Astrocyte of the cerebellum (primary cell): Measurements from ENCODE around the gene MYH11.

Experiments
- DNase-seq: peaks from one replicate; pipeline ENCODE4 v3.0.0-alpha.2; 2011; ENCODE audit warnings: low read depth
- H3K4me3 ChIP-seq: 2 replicates; pipeline ENCODE4 v1.5.1; 2011; ENCODE audit warnings: mild to moderate bottlenecking, low read depth, low read length, moderate library complexity
- in situ Hi-C: cut with HindIII; loops from 2 replicates; pipeline ENCODE4 v1.10.0; 2017; ENCODE audit warnings: low sequenced_read_pairs
- TF ChIP-seq, protein P1 (sequence below): IDR thresholded peaks from 2 replicates; pipeline ENCODE4 v1.5.1; 2012; ENCODE audit warnings: low read length, low read depth, moderate library complexity, mild to moderate bottlenecking; ENCODE audit errors: missing control alignments

MYH11 gene

GRCh38 chr16:15741207-15741871 is 115.5 kb downstream of the MYH11 start:
- H3K4me3 ChIP-seq: no peak overlapping the region
- DNase-seq: no peak
- in situ Hi-C loops: no loop called here
- TF ChIP-seq, protein P1, sequence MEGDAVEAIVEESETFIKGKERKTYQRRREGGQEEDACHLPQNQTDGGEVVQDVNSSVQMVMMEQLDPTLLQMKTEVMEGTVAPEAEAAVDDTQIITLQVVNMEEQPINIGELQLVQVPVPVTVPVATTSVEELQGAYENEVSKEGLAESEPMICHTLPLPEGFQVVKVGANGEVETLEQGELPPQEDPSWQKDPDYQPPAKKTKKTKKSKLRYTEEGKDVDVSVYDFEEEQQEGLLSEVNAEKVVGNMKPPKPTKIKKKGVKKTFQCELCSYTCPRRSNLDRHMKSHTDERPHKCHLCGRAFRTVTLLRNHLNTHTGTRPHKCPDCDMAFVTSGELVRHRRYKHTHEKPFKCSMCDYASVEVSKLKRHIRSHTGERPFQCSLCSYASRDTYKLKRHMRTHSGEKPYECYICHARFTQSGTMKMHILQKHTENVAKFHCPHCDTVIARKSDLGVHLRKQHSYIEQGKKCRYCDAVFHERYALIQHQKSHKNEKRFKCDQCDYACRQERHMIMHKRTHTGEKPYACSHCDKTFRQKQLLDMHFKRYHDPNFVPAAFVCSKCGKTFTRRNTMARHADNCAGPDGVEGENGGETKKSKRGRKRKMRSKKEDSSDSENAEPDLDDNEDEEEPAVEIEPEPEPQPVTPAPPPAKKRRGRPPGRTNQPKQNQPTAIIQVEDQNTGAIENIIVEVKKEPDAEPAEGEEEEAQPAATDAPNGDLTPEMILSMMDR: no peak

GRCh38 chr16:15739950-15740349 is 116.9 kb downstream of the MYH11 start:
- DNase-seq: no peak
- in situ Hi-C loops: no loop called here
- no peak overlapping the region for H3K4me3 ChIP-seq
- TF ChIP-seq, protein P1: no peak

DNA sequence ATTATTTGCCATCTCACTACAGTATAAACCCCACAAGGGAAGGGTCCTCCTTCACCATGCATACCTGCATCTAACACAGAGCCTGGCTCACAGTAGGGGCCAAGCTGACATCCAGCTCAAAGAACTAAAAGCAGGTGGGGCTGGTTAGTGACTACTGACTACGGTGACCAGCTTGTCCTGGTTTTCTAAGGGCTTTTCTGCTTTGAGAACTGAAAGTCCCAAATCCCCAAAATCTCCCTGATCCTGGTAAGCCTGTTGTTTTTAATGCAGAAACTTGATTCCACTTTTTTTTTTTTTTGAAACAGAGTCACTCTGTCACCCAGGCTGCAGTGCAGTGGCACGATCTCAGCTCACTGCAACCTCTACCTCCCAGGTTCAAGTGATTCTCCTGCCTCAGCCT is 117.4 kb downstream of the MYH11 start:
- in situ Hi-C loops: no loop called here
- no peak for DNase-seq
- H3K4me3 ChIP-seq: no peak overlapping the region
- TF ChIP-seq, protein P1: no peak

DNA sequence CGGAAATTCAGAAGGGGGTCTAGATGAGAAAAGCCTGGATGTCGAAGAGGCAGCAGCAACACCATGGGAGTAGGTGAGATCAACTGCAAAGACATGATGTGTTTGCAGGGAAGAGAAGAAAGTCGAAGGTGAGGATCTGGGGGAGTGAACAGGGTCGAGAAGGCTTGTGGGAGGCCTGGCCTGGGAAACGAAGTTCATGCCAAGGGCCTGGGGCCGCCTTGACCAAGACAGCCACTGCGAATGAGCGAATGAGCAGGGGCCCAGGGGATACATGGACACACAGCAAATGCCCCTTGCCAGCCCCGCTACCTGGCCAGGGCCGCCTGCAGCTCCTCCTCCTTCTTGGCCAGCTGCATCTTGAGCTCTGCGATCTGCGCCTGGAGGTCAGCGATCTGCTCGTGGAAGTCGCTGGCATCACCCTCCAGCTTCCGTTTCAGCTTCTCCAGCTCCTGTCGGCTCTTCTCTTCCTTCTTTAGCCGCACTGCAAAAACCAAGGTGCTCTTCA is 119.6 kb downstream of the MYH11 start:
- TF ChIP-seq, protein P1: no peak
- H3K4me3 ChIP-seq: no peak overlapping the region
- no peak for DNase-seq
- in situ Hi-C loops: no loop called here

DNA sequence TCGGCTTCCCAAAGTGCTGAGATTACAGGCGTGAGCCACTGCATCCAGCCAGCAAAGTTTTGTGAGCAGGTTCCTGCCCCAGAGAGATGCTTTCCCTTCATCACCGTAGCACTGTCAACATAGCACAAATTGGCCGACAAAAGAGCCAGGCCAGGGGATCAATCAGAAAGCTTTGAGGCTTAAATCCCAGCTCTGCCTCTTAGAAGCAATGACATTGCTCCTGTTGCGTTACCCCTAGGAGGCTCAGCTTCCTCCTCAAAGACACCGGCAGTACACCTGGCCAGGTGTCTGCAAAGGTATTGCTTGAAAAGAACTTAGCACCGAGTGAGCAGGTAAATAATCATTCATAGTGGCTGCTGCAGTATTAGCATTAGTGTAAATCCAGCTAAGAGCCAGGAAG is 120.3 kb downstream of the MYH11 start:
- no peak overlapping the region for H3K4me3 ChIP-seq
- TF ChIP-seq, protein P1: no peak
- in situ Hi-C loops: no loop called here
- no peak for DNase-seq

DNA sequence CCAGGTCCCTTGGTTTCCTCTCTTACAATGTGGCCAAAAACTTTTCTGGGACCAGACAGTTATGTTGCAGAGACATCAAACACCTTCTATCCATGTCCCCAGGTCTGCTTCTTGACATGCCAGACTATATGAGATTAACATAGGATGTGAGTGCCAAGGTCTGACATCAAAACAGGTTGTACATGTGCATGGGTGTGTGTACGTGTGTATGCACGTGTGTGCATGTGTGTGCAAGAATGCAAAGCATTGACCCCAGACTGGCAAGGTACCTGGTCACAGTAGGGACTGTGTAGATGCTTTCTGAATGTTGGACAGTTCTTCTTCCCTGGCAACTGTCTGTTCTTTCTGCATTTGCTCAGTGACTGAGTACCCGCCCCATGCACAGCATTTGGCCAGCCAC is 121.2 kb downstream of the MYH11 start:
- in situ Hi-C loops: no loop called here
- H3K4me3 ChIP-seq: no peak overlapping the region
- no peak for DNase-seq
- TF ChIP-seq, protein P1: no peak
